Stimulated activated naive B cell treated with anti-CD40 and anti-IgM and Interleukin-4, amounts not matched to agents 10 μg/mL and 1 μg/mL and 100 μg/mL, for 72 hours (primary cell): ENCODE data around the gene MAN1A1.
A peak's percentile ranks its signal among the peaks of the same experiment; 100 is the strongest.

Experiments used
- ATAC-seq, 2 donors: fragments of 150-1000 bp; cut with Tn5 transposase; replicated peaks; 2 replicates each; pipeline ENCODE4 v1.10.0; 2021; ENCODE audit warnings: moderate library complexity in 1 of 2
- DNase-seq: peaks from one replicate; pipeline ENCODE4 v3.0.0; 2021
- H3K27ac Mint-ChIP-seq: one replicate; pipeline ENCODE4 v1.8.0; 2022; ENCODE audit warnings: mild to moderate bottlenecking, mixed read lengths
- H3K27me3 Mint-ChIP-seq, 2 donors: one replicate each; pipeline ENCODE4 v1.8.0; 2022; ENCODE audit warnings: mixed read lengths in 2 of 2
- H3K36me3 Mint-ChIP-seq, 2 donors: one replicate each; pipeline ENCODE4 v1.8.0; 2022; ENCODE audit warnings: mixed read lengths in 2 of 2, mild to moderate bottlenecking in 1 of 2
- H3K4me1 Mint-ChIP-seq, 2 donors: one replicate each; pipeline ENCODE4 v1.8.0; 2022; ENCODE audit warnings: mixed read lengths in 2 of 2, mild to moderate bottlenecking in 1 of 2
- H3K4me3 Mint-ChIP-seq, 2 donors: one replicate each; pipeline ENCODE4 v1.8.0; 2022; ENCODE audit warnings: mild to moderate bottlenecking in 2 of 2, mixed read lengths in 2 of 2, moderate library complexity in 1 of 2
- H3K9me3 Mint-ChIP-seq, 2 donors: one replicate each; pipeline ENCODE4 v1.8.0; 2022; ENCODE audit warnings: mixed read lengths in 2 of 2, mild to moderate bottlenecking in 1 of 2

Gene MAN1A1

DNA sequence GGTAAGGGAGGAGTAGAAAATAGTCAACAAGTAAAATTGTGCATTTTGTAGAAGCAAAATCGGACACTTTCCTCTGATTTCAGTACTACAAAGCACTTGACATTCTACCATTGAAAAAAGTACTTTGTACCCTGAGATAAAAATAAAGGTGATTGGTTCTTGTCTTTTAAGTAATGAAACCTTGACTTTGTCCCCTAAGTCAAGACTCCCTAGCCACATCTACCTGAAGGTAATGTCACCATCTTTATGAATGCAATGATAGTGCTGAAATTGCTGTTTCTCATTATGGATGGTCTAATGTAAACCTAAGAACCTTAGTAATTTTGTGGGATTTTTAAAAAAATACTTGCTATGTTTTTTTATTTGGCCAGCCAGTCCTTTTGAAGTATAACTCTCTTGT is 2.4 kb upstream of the MAN1A1 start:
- no peak for DNase-seq
- peaks cover 17 to 41% of the 10 kb centered on the region in 2 donors for H3K4me1 Mint-ChIP-seq
- no peak for ATAC-seq
- H3K9me3 Mint-ChIP-seq: no peaks in the 10 kb centered on the region
- H3K27me3 Mint-ChIP-seq: no peaks in the 10 kb centered on the region
- peak overlapping the region in 1 of 2 donors; percentile 63 for H3K4me3 Mint-ChIP-seq
- no peak overlapping the region for H3K27ac Mint-ChIP-seq
- H3K36me3 Mint-ChIP-seq: peaks cover 6 to 8% of the 10 kb centered on the region in 2 donors

DNA sequence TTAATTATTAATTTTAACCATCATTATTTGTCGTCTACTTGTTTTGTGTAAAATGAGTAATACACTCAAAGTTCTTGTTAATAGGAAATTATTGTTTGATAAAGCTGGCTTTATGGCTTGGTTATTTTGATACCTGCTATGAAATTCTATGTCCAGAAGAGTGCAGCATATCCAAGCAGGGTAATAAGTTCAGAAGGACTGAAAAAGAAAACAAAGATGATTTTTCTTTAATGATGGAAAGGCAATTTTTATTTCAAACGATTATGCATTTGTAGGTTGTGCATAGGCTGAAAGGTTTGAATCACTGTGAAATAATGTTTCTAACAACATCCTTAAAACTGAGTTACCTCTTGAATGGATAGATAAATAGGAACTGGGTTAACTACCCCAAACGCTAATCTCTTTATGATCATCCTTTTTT is 1.4 kb upstream of the MAN1A1 start:
- ATAC-seq (no peak), DNase-seq (no peak)
- Mint-ChIP-seq H3K4me1 (peaks cover 25 to 46% of the 10 kb centered on the region in 2 donors), H3K36me3 (peaks cover 14 to 17% of the 10 kb centered on the region in 2 donors), H3K4me3 (peak overlapping the region; percentile 73 to 88), H3K27me3 (no peaks in the 10 kb centered on the region), H3K27ac (peak overlapping the region; percentile 43), H3K9me3 (no peaks in the 10 kb centered on the region)

DNA sequence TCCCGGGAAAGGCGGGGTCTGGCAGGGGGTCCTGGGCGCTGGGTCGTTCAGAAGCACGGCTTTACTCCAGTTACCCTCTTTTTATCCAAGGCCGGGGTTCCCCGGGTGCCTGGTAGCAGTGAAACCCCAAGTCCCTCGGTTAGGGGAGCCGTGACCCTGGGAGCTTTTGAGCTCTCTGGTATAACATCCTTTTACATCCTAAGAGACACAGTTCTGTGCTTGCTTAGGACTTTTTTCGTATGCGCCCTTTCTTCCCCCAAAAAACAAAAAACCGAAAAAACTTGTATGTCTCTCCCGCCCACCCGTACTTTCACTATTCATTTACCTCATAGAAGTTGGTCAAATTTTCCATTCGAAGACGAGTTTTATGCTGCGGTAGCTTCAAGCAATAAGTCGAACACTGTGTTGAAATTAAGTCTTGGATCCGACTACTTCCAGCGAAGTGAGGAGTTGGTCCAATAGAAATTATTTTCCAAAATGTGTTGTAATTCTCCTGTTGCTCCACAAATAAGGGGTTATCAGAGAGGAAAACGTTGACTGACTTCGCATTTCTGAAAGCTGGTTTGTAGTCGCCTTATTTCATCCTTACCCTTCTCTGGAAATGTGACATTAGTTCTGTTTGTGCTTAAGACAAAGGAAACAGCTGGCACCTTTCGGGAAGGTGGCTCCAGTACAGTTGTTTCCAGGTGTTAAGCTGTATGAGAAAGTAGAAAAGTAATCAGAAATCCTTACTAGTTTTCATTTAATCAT is 816 bp upstream of the MAN1A1 start:
- DNase-seq (peak; percentile 67), ATAC-seq (peak; percentile 35 to 38)
- Mint-ChIP-seq H3K4me1 (peaks cover 27 to 48% of the 10 kb centered on the region in 2 donors), H3K4me3 (peak overlapping the region; percentile 73 to 88), H3K27ac (peak overlapping the region; percentile 89), H3K27me3 (no peaks in the 10 kb centered on the region), H3K36me3 (peaks cover 18 to 21% of the 10 kb centered on the region in 2 donors), H3K9me3 (no peaks in the 10 kb centered on the region)

DNA sequence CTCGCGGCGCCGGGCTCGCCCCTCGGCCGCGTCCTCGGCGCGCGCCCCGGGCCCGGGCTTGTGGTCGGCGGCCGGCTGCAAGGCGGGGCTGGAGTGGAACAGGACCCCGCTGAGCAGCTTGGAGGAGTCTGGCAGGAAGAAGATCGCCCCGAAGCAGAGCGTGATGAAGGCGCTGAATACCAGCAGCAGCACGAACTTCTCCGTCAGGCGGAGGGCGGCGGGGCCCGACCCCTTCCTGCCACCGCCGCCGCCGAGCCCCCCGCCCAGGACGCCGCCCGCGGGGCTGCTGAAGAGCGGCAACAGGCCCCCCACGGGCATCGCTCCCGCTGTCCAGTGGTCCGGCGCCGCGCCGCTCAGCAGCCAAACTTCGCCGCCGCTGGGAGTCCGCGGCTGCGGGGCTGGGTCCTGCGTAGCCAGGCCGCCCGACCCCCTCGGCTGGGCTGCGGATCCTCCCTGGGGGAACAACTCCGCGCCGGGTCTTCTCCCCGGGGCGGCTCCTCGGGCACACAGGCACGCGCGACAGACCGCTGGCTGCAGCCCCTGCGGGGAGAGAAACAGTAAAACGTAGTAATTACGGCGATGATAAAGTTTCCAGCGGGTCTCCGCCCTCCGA is 707 bp downstream of the MAN1A1 start:
- Mint-ChIP-seq H3K27me3 (no peaks in the 10 kb centered on the region), H3K27ac (peak overlapping the region; percentile 95), H3K4me1 (peaks cover 20 to 48% of the 10 kb centered on the region in 2 donors), H3K9me3 (no peaks in the 10 kb centered on the region), H3K4me3 (peak overlapping the region; percentile 73 to 88), H3K36me3 (peaks cover 18 to 23% of the 10 kb centered on the region in 2 donors)
- ATAC-seq: peak; percentile 2
- DNase-seq: no peak

DNA sequence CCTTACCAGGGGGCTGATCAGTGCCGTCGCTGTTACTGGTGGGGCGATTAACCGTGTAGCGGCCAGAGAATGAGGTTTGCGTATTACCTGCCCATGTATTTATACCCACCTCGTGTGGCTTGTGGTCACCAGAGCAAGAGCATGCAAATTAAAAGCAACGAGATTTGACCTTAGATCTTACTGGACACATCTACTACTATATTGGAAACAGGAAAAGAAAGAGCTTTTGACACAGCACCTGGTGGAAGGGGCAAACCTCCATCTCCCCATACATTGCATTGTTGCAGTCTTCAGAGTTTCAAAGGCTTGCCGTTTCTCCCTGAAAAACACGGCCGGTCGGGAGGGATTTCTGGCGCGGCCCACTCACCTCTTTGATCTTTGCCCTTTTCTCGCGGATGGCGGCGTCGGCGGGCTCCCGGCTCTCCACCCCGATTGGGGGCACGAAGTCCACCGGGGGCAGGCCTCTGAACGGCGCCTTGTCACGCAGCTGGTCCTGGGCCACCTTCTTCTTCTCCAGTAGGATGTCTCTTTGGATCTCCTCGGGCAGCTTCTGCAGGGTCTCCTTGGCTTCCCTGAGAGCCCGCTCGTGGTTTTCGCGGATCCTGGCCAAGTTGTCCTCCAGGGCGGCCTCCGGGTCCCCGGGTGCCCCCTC is 1.3 kb downstream of the MAN1A1 start:
- DNase-seq (peak; percentile 18), ATAC-seq (peak; percentile 5 to 15)
- Mint-ChIP-seq H3K36me3 (peaks cover 18 to 30% of the 10 kb centered on the region in 2 donors), H3K4me3 (peak overlapping the region; percentile 73 to 88), H3K4me1 (peaks cover 21 to 48% of the 10 kb centered on the region in 2 donors), H3K27ac (peak overlapping the region; percentile 59), H3K27me3 (no peaks in the 10 kb centered on the region), H3K9me3 (no peaks in the 10 kb centered on the region)

DNA sequence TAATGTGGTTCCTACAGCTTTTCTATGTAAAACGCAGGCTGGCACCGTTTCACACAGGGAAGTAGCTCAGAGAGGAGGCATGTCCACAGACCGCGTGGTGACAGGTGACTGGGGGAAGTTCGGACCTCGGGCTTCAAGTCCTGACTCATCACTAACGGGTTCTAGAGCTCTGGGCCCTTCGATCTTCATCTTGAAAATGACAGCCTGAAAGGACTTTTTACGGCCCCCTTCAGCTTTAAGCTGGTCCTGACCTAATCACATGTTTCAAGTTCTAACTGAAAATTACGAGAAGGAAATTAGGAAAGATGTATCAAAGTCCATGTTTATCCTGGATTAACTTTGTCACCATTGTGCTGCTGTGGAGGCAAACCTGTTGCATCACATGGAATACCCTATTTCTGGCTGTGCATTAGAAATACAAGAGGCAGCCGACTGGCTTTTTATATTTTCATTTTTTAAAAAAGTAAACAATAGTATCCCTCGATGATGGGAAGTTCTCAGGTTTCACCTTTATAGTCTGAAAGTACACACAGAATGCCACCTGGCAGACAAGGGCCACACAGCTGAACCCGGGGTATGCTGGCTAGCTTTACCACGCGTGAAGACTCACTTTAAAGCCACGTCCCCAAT is 2.0 kb downstream of the MAN1A1 start:
- no peaks in the 10 kb centered on the region for H3K27me3 Mint-ChIP-seq
- H3K4me1 Mint-ChIP-seq: peaks cover 21 to 51% of the 10 kb centered on the region in 2 donors
- ATAC-seq: peak; percentile 29 to 41
- H3K36me3 Mint-ChIP-seq: peaks cover 22 to 31% of the 10 kb centered on the region in 2 donors
- peak; percentile 49 for DNase-seq
- peak overlapping the region; percentile 59 for H3K27ac Mint-ChIP-seq
- peak overlapping the region; percentile 73 to 88 for H3K4me3 Mint-ChIP-seq
- no peaks in the 10 kb centered on the region for H3K9me3 Mint-ChIP-seq

DNA sequence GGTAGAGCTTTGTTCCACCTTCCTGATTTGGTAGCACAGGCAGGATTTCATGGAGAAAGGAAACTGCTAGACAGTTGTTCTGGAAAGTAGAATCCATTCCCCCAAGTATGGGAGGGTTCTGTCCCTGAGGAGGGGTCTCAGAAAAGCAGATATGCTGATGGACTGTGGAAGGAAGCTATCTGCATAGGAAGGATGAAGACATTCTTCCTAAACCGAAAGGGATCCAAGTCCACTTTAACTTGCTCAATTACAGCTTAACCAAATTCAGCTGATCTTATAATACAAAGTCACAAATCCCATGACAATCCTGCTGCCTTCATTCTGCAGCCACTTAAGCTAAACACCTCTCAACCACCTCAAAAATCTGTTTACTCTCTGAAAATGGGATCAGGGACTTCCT is 2.6 kb downstream of the MAN1A1 start:
- Mint-ChIP-seq H3K4me3 (peak overlapping the region; percentile 73 to 88), H3K9me3 (no peaks in the 10 kb centered on the region), H3K27me3 (no peaks in the 10 kb centered on the region), H3K4me1 (peaks cover 21 to 55% of the 10 kb centered on the region in 2 donors), H3K27ac (no peak overlapping the region), H3K36me3 (peaks cover 22 to 31% of the 10 kb centered on the region in 2 donors)
- ATAC-seq: no peak
- no peak for DNase-seq

DNA sequence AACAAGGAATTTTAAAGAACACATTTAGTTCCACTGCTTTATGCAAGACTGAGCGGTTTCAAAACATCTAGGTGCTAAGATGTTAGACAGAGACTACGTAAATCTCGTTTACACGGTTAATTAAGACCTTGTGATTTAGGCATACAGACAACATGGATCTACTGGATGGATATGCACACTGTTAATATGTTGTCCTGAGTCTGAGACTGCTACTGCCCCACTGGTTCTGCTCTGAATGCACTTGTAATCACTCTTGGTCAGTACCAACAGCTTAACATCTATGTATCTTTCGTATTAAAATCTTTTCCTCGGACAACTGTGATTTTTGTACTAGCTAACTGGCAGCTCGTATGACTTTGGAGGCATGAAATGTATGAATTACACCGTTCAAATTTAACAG is 3.1 kb downstream of the MAN1A1 start:
- peaks cover 22 to 31% of the 10 kb centered on the region in 2 donors for H3K36me3 Mint-ChIP-seq
- DNase-seq: no peak
- H3K27me3 Mint-ChIP-seq: no peaks in the 10 kb centered on the region
- peaks cover 18 to 51% of the 10 kb centered on the region in 2 donors for H3K4me1 Mint-ChIP-seq
- ATAC-seq: no peak
- peak overlapping the region; percentile 22 for H3K27ac Mint-ChIP-seq
- H3K9me3 Mint-ChIP-seq: no peaks in the 10 kb centered on the region
- peak overlapping the region; percentile 73 to 88 for H3K4me3 Mint-ChIP-seq

DNA sequence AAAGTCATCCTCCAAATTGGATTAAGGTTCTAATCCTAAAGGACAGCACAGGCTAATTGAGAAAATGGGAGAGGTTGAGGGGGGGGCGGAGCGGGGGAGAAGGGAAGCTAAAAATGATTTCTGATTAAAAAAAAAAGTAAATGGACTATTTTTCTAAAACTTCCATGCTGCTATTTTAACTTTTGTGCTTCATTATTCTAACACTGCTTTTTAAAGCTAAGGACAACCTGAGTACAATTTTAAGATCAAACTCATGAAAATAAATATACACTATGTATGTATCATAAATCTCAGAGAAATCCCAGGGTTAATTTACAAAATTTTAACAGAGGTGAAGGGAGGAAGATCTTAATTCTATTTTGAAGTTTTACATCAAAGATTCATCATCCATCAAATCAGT is 4.4 kb downstream of the MAN1A1 start:
- Mint-ChIP-seq H3K9me3 (no peaks in the 10 kb centered on the region), H3K27me3 (no peaks in the 10 kb centered on the region), H3K27ac (no peak overlapping the region), H3K4me3 (peak overlapping the region in 1 of 2 donors; percentile 88), H3K36me3 (peaks cover 34 to 42% of the 10 kb centered on the region in 2 donors), H3K4me1 (peaks cover 25 to 63% of the 10 kb centered on the region in 2 donors)
- no peak for DNase-seq
- ATAC-seq: no peak

DNA sequence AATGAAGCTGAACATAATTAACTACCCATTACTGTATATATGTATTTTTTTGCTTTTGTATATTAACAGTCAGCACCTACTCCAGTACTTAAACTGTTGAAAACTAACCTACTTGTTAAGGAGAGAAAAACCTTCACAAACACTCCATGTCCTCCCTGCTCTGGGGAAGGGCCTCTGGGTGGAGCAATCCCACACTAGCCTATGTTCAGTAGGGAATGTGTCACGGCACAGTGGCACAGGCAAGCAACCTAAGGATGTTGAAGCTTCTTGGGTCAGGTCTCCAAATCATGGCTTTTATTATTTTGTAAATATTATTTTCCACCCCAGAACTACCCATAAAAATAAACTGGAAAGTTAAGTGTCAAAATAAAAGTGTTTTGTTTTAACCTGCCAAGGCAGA is 5.3 kb downstream of the MAN1A1 start:
- H3K27ac Mint-ChIP-seq: no peak overlapping the region
- H3K9me3 Mint-ChIP-seq: no peaks in the 10 kb centered on the region
- H3K36me3 Mint-ChIP-seq: peaks cover 38 to 48% of the 10 kb centered on the region in 2 donors
- H3K27me3 Mint-ChIP-seq: no peaks in the 10 kb centered on the region
- DNase-seq: no peak
- H3K4me3 Mint-ChIP-seq: no peak overlapping the region
- H3K4me1 Mint-ChIP-seq: peaks cover 26 to 71% of the 10 kb centered on the region in 2 donors
- no peak for ATAC-seq

DNA sequence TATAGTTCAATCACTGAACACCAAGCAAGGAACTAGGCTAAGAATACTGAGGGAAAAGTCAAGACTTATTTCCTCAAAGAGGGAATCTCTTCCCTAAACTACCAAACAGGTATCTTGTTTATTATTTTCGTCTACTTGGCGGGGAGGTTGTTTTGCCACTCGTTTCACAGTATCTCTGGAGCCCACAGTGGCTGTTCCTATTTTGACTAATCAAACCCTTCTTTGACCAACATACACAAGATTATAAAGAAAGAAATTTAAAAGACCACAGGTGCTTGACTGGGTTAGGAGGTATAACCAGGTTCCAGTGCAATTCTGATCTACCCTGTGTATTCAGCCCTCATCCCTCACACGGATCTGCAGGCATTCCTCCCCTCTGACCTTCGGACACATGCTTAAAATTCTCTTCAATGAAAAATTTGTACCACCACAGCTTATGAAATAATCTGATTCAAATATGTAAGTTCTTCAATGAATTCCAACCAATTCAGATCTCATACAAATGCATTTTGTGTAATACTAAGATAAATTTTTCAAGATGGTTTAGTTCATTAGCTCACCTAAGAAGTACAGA is 5.9 kb downstream of the MAN1A1 start:
- no peaks in the 10 kb centered on the region for H3K27me3 Mint-ChIP-seq
- DNase-seq: no peak
- no peaks in the 10 kb centered on the region for H3K9me3 Mint-ChIP-seq
- no peak for ATAC-seq
- H3K4me1 Mint-ChIP-seq: peaks cover 28 to 78% of the 10 kb centered on the region in 2 donors
- no peak overlapping the region for H3K27ac Mint-ChIP-seq
- H3K36me3 Mint-ChIP-seq: peaks cover 44 to 54% of the 10 kb centered on the region in 2 donors
- H3K4me3 Mint-ChIP-seq: no peak overlapping the region

DNA sequence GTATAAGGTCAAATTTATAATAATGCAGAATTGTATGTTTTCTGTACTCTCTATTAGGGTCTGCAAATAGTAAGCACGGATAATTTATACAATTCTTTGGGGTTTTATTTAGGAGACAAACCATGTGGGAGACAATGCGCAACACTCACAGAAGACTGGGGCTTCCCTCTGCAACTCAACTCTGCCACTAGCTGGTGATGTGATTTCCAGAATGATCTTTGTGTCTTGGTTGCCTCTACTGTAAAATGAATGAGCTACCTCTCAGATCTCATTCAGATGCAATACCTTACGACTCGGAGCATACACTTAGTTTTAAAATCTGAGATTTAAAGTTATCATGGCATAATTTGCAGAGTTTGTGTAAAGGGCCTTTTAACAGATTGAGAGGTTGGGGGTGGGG is 6.4 kb downstream of the MAN1A1 start:
- H3K27ac Mint-ChIP-seq: no peak overlapping the region
- H3K4me1 Mint-ChIP-seq: peaks cover 31 to 82% of the 10 kb centered on the region in 2 donors
- no peak overlapping the region for H3K4me3 Mint-ChIP-seq
- H3K9me3 Mint-ChIP-seq: no peaks in the 10 kb centered on the region
- peaks cover 46 to 58% of the 10 kb centered on the region in 2 donors for H3K36me3 Mint-ChIP-seq
- no peak for ATAC-seq
- no peak for DNase-seq
- no peaks in the 10 kb centered on the region for H3K27me3 Mint-ChIP-seq

DNA sequence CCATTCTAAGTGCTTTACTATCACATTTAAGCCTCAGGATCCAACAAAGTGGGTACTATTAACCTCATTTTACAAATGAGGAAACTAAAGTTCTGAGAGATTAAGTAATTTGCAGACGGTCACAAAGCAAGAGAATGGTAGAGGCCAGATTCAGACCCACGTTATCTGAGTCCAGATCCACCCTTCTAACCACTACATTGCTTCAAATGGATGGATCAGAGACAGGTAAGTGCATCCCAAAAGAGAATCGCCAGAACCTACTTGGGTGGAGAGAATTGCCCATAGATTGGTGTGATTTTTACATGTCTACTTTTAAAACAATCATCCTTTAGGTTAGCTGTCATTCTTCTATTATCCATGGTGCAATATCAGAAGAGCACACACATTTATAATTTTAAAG is 7.1 kb downstream of the MAN1A1 start:
- no peak overlapping the region for H3K4me3 Mint-ChIP-seq
- peaks cover 47 to 57% of the 10 kb centered on the region in 2 donors for H3K36me3 Mint-ChIP-seq
- H3K27ac Mint-ChIP-seq: no peak overlapping the region
- no peaks in the 10 kb centered on the region for H3K9me3 Mint-ChIP-seq
- H3K4me1 Mint-ChIP-seq: peaks cover 31 to 85% of the 10 kb centered on the region in 2 donors
- no peaks in the 10 kb centered on the region for H3K27me3 Mint-ChIP-seq
- ATAC-seq (no peak), DNase-seq (no peak)
